Neural progenitor cell (in vitro differentiated cells): ENCODE data around the gene RAD51D. TPM values are rescaled to one million over a fixed set of nuclear protein-coding genes. Genes with fewer than 3 reads are reported as not detected.

Source experiments
- DNase-seq: peaks from one replicate; pipeline ENCODE4 v3.0.0-alpha.2; 2016; ENCODE audit warnings: low spot score
- H2AFZ ChIP-seq: fragments of 200-600 bp; sonication (generic); replicated peaks from 2 replicates; pipeline ENCODE4 v1.6.1; 2016; ENCODE audit warnings: antibody characterized with exemption
- H3F3A ChIP-seq: fragments of 200-600 bp; sonication (generic); 2 replicates; pipeline ENCODE4 v1.6.1; 2016; ENCODE audit warnings: antibody characterized with exemption, low read depth
- H3K27ac ChIP-seq: fragments of 200-600 bp; sonication (generic); 2 replicates; pipeline ENCODE4 v1.5.1; 2016; ENCODE audit warnings: mild to moderate bottlenecking
- H3K27me3 ChIP-seq: fragments of 200-600 bp; sonication (generic); 2 replicates; pipeline ENCODE4 v1.6.1; 2016; ENCODE audit warnings: mild to moderate bottlenecking, moderate library complexity
- H3K36me3 ChIP-seq: fragments of 200-600 bp; sonication (generic); 2 replicates; pipeline ENCODE4 v1.5.1; 2016
- H3K4me1 ChIP-seq: fragments of 200-600 bp; sonication (generic); 2 replicates; pipeline ENCODE4 v1.6.1; 2016; ENCODE audit warnings: mixed run types
- H3K4me2 ChIP-seq: fragments of 200-600 bp; sonication (generic); 2 replicates; pipeline ENCODE4 v1.6.1; 2016
- H3K4me3 ChIP-seq: fragments of 200-600 bp; sonication (generic); 2 replicates; pipeline ENCODE4 v1.5.1; 2016
- H3K79me2 ChIP-seq: fragments of 200-600 bp; sonication (generic); 2 replicates; pipeline ENCODE4 v1.6.1; 2016; ENCODE audit warnings: low read depth
- H3K9ac ChIP-seq: fragments of 200-600 bp; sonication (generic); 2 replicates; pipeline ENCODE4 v1.6.1; 2016
- H3K9me3 ChIP-seq: fragments of 200-600 bp; sonication (generic); 2 replicates; pipeline ENCODE4 v1.5.1; 2016; ENCODE audit warnings: low read depth
- H4K20me1 ChIP-seq: fragments of 200-600 bp; sonication (generic); 2 replicates; pipeline ENCODE4 v1.6.1; 2016; ENCODE audit warnings: low read depth
- H3K27ac Mint-ChIP-seq: 3 replicates; pipeline ENCODE4 v1.8.0; 2021; ENCODE audit warnings: mixed read lengths
- H3K27me3 Mint-ChIP-seq: 2 replicates; pipeline ENCODE4 v1.8.0; 2022; ENCODE audit warnings: low read depth, mild to moderate bottlenecking, inconsistent platforms, moderate library complexity, mixed read lengths; ENCODE audit not compliant: insufficient read depth
- H3K36me3 Mint-ChIP-seq: 3 replicates; pipeline ENCODE4 v1.8.0; 2021; ENCODE audit warnings: mixed read lengths
- H3K4me1 Mint-ChIP-seq: 3 replicates; pipeline ENCODE4 v1.8.0; 2021; ENCODE audit warnings: mixed read lengths
- H3K4me3 Mint-ChIP-seq: 3 replicates; pipeline ENCODE4 v1.8.0; 2021; ENCODE audit warnings: mild to moderate bottlenecking, moderate library complexity, mixed read lengths
- H3K9me3 Mint-ChIP-seq: 3 replicates; pipeline ENCODE4 v1.8.0; 2020; ENCODE audit warnings: mixed read lengths
- CTCF ChIP-seq: fragments of 200-600 bp; sonication (generic); IDR thresholded peaks from 2 replicates; pipeline ENCODE4 v1.5.1; 2017; ENCODE audit warnings: antibody characterized with exemption, mild to moderate bottlenecking
- EZH2 ChIP-seq: fragments of 200-600 bp; sonication (generic); IDR thresholded peaks from 2 replicates; pipeline ENCODE4 v1.6.1; 2017; ENCODE audit warnings: antibody characterized with exemption, mild to moderate bottlenecking, moderate library complexity
- EZH2phosphoT487 ChIP-seq: fragments of 200-600 bp; sonication (generic); IDR thresholded peaks from 2 replicates; pipeline ENCODE4 v1.6.1; 2017; ENCODE audit warnings: antibody characterized with exemption
- total RNA-seq: library from RNA; depleted of rRNA; stranded (reverse); fragments of >200 nt; gene quantifications from 2 replicates; pipeline ENCODE4 v1.2.3, GENCODE V29; 2015; ENCODE audit warnings: low replicate concordance

The RAD51D gene
- total RNA-seq, 1 donor from 2014 or later: 9.0 TPM

- H3K9me3 Mint-ChIP-seq: no peaks in the 10 kb centered on the region
- H3K4me3 ChIP-seq: no peak overlapping the region
- no peaks in the 10 kb centered on the region for H3K27me3 ChIP-seq
- H3K4me1 ChIP-seq: no peaks in the 10 kb centered on the region
- no peaks in the 10 kb centered on the region for H3K9me3 ChIP-seq
- no peaks in the 10 kb centered on the region for H4K20me1 ChIP-seq
- peaks cover 3% of the 10 kb centered on the region for H3K27me3 Mint-ChIP-seq
- no peak for DNase-seq
- peaks cover 20% of the 10 kb centered on the region for H3K36me3 Mint-ChIP-seq
- no peaks in the 10 kb centered on the region for H3K4me1 Mint-ChIP-seq
- H3K27ac ChIP-seq: no peak overlapping the region
- no peak overlapping the region for H3K4me2 ChIP-seq
- H3F3A ChIP-seq: no peaks in the 10 kb centered on the region
- H2AFZ ChIP-seq: no peak overlapping the region
- H3K36me3 ChIP-seq: peaks cover 3% of the 10 kb centered on the region
- peaks cover 10% of the 10 kb centered on the region for H3K79me2 ChIP-seq
- no peak for TF ChIP-seq EZH2
- TF ChIP-seq CTCF: no peak
- no peak for TF ChIP-seq EZH2phosphoT487
- H3K4me3 Mint-ChIP-seq: no peak overlapping the region
- H3K27ac Mint-ChIP-seq: no peak overlapping the region
- no peak overlapping the region for H3K9ac ChIP-seq
Observed at GRCh38 chr17:35135322-35135721, 15.7 kb upstream of the RAD51D start.

- Histone ChIP-seq H3K27ac (no peak overlapping the region), H3K27me3 (no peaks in the 10 kb centered on the region), H2AFZ (no peak overlapping the region), H3K4me1 (no peaks in the 10 kb centered on the region), H3K36me3 (peaks cover 2% of the 10 kb centered on the region), H3F3A (no peaks in the 10 kb centered on the region), H4K20me1 (no peaks in the 10 kb centered on the region), H3K9ac (no peak overlapping the region), H3K79me2 (no peaks in the 10 kb centered on the region), H3K4me3 (no peak overlapping the region), H3K9me3 (no peaks in the 10 kb centered on the region), H3K4me2 (no peak overlapping the region)
- Mint-ChIP-seq H3K36me3 (peaks cover 20% of the 10 kb centered on the region), H3K4me3 (no peak overlapping the region), H3K9me3 (no peaks in the 10 kb centered on the region), H3K27me3 (peaks cover 3% of the 10 kb centered on the region), H3K4me1 (no peaks in the 10 kb centered on the region), H3K27ac (no peak overlapping the region)
- no peak for DNase-seq
- no peak for TF ChIP-seq CTCF
- TF ChIP-seq EZH2: no peak
- no peak for TF ChIP-seq EZH2phosphoT487
Observed at GRCh38 chr17:35132816-35133550, 13.3 kb upstream of the RAD51D start.

- no peaks in the 10 kb centered on the region for H3K9me3 Mint-ChIP-seq
Observed at GRCh38 chr17:35132099-35132498, 12.4 kb upstream of the RAD51D start.

More at GRCh38 chr17:35132099-35132498, 12.4 kb upstream of the RAD51D start:
- no peak overlapping the region for H3K4me3 Mint-ChIP-seq
- Histone ChIP-seq H3K79me2 (no peaks in the 10 kb centered on the region), H3K27me3 (no peaks in the 10 kb centered on the region), H2AFZ (no peak overlapping the region), H3K36me3 (no peaks in the 10 kb centered on the region), H4K20me1 (no peaks in the 10 kb centered on the region), H3K9ac (no peak overlapping the region), H3F3A (no peaks in the 10 kb centered on the region), H3K4me1 (no peaks in the 10 kb centered on the region), H3K9me3 (no peaks in the 10 kb centered on the region), H3K4me3 (no peak overlapping the region), H3K27ac (no peak overlapping the region), H3K4me2 (no peak overlapping the region)
- H3K36me3 Mint-ChIP-seq: peaks cover 20% of the 10 kb centered on the region
- H3K4me1 Mint-ChIP-seq: no peaks in the 10 kb centered on the region
- TF ChIP-seq EZH2phosphoT487: no peak
- no peak for TF ChIP-seq CTCF
- no peak for TF ChIP-seq EZH2
- DNase-seq: no peak
- no peak overlapping the region for H3K27ac Mint-ChIP-seq
- H3K27me3 Mint-ChIP-seq: peaks cover 3% of the 10 kb centered on the region
